Adipocyte (in vitro differentiated cells): ENCODE results near the gene ZNF500.

Experiments
- DNase-seq: peaks from one replicate; pipeline ENCODE4 v3.0.0-alpha.2; 2015; ENCODE audit warnings: low read depth
- H3K27me3 ChIP-seq: replicated peaks from 2 replicates; pipeline ENCODE4 v1.7.0; 2013; ENCODE audit warnings: mild to moderate bottlenecking, low read length, moderate library complexity; ENCODE audit not compliant: control insufficient read depth, insufficient read depth
- H3K36me3 ChIP-seq: 2 replicates; pipeline ENCODE4 v1.7.0; 2013; ENCODE audit warnings: low read length, mild to moderate bottlenecking, moderate library complexity; ENCODE audit not compliant: control insufficient read depth, insufficient read depth, severe bottlenecking
- H3K4me1 ChIP-seq: 2 replicates; pipeline ENCODE4 v1.7.0; 2013; ENCODE audit warnings: mild to moderate bottlenecking, low read length, moderate library complexity; ENCODE audit not compliant: control insufficient read depth, insufficient read depth
- H3K4me3 ChIP-seq: 2 replicates; pipeline ENCODE4 v1.7.0; 2013; ENCODE audit warnings: mild to moderate bottlenecking, low read length, moderate library complexity
- H3K9ac ChIP-seq: 2 replicates; pipeline ENCODE4 v1.7.0; 2013; ENCODE audit warnings: mild to moderate bottlenecking, low read length, moderate library complexity
- H3K9me3 ChIP-seq: 2 replicates; pipeline ENCODE4 v1.7.0; 2013; ENCODE audit warnings: mild to moderate bottlenecking, low read length, moderate library complexity; ENCODE audit not compliant: control insufficient read depth

Gene ZNF500

DNA sequence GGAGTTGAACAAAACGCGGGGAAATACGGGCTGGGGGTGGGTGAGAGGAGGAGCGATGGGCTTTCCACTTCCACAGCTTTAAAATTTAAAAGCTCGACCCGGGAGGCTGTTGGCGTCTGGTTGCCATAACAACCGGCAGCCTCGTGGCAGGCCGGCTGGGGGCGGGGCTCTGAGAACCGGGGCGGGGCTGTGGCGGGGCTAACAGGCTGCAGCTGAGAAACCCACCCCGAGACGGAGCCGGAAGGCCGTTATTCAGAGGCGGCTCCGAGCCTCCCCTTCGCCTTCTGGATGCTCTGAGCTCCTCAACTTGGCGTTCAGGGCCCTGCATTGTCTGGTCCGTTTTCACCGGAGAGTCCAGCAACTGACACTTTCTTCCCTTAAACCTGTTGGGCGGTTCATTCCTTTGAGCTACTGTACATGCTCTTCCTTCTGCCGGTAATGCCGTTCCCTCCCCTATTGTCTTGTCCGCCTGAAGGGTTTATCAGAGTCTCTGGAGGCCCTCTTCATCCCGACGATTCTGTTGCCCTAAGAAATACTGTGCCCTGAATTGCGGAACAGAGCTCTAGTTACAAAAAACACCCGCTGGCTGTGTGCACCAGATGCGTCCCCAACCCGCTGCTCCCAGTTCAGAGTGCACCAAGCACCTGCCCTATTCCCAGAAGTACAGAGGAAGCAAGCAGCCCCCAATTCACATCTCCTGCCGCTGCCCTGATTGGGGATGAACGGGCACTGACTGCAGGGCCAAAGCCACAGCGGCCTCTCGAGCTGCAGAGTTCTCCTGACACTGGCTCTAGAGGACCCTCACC lies 32.0 kb downstream of the ZNF500 start:
- H3K9me3 ChIP-seq: no peaks in the 10 kb centered on the region
- peaks cover 5% of the 10 kb centered on the region for H3K4me1 ChIP-seq
- peaks cover 5% of the 10 kb centered on the region for H3K36me3 ChIP-seq
- H3K27me3 ChIP-seq: peaks cover 4% of the 10 kb centered on the region
- H3K4me3 ChIP-seq: peak overlapping the region; percentile 99
- DNase-seq: peak; percentile 95
- peak overlapping the region; percentile 95 for H3K9ac ChIP-seq

- DNase-seq: peak; percentile 99
- Histone ChIP-seq H3K27me3 (peaks cover 4% of the 10 kb centered on the region), H3K4me3 (peak within 1 kb of the TSS; percentile 99), H3K9me3 (no peaks in the 10 kb centered on the region), H3K36me3 (peaks cover 11% of the 10 kb centered on the region), H3K9ac (peak within 1 kb of the TSS; percentile 95), H3K4me1 (peaks cover 5% of the 10 kb centered on the region)
These were observed 32.8 kb downstream of the ZNF500 start, which contains the start of the genes ANKS3 and DNAAF8 for GRCh38 chr16:4734063-4734729. Gene ANKS3, minus strand, starts transcription at chr16:4734271. Its CDS starts 4,122 bp downstream, at chr16:4730149. Gene DNAAF8, plus strand, starts transcription at chr16:4734537. Its CDS starts 1,978 bp downstream, at chr16:4736515.

DNA sequence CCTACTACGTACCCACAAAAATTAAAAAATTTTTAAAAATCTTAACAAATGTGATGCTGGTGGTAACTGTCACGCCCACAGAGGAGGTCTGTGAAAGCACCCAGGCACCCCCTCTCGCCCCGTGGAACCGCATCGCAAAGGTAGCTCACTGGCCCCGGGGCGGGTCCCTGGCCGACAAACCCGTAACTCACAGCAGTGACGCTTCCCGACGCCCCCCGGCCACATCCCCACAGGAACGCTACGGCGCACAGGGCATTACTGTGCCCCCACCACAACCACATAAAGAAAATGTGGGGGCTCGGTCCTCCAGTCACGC lies 33.3 kb downstream of the ZNF500 start:
- Histone ChIP-seq H3K4me1 (peaks cover 5% of the 10 kb centered on the region), H3K36me3 (peaks cover 15% of the 10 kb centered on the region), H3K9me3 (no peaks in the 10 kb centered on the region), H3K27me3 (peaks cover 4% of the 10 kb centered on the region), H3K9ac (peak overlapping the region; percentile 95), H3K4me3 (peak overlapping the region; percentile 99)
- DNase-seq: peak; percentile 36

DNA sequence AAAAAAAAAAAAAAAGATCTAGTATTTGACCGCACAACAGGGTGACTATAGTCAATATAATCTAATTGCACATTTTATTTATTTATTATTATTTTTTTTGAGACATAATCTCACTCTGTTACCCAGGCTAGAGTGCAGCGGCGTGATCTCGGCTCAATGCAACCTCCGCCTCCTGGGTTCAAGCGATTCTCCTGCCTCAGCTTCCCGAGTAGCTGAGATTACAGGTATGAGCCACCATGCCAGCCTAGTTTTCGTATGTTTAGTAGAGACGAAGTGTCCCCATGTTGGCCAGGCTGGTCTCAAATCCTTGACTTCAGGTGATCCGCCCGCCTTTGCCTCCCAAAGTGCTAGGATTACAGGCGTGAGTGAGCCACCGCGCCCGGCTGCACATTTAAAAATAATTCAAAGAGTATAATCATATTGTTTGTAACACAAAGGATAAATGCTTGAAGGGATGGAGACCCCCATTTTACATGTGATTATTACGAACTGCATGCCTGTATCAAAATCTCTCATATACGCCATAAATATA lies 33.7 kb downstream of the ZNF500 start:
- Histone ChIP-seq H3K36me3 (peaks cover 19% of the 10 kb centered on the region), H3K4me3 (peak overlapping the region; percentile 99), H3K27me3 (peaks cover 4% of the 10 kb centered on the region), H3K9ac (peak overlapping the region; percentile 95), H3K4me1 (peaks cover 5% of the 10 kb centered on the region), H3K9me3 (no peaks in the 10 kb centered on the region)
- DNase-seq: peak; percentile 14

DNA sequence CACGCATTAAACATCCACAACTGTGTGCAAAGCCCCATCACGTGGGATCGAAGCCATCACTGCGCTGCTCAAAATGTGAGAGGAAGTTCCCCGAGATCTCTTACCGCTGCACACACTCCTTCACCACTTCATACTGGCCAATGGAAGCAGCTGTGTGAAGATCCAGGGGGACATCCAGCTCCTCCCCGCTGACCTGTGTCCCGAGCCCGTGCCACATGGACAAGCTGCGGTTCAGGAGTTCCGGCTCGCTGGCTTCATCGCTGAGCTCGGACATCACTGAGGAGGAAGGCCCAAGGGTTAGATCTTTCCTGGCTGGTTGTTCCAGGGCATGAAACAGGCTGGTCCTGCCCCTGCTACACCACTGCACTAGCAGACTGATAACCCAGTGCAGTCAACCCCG lies 37.1 kb downstream of the ZNF500 start:
- peaks cover 30% of the 10 kb centered on the region for H3K36me3 ChIP-seq
- DNase-seq: no peak
- no peak overlapping the region for H3K4me3 ChIP-seq
- no peaks in the 10 kb centered on the region for H3K9me3 ChIP-seq
- no peaks in the 10 kb centered on the region for H3K4me1 ChIP-seq
- no peak overlapping the region for H3K9ac ChIP-seq
- no peaks in the 10 kb centered on the region for H3K27me3 ChIP-seq

DNA sequence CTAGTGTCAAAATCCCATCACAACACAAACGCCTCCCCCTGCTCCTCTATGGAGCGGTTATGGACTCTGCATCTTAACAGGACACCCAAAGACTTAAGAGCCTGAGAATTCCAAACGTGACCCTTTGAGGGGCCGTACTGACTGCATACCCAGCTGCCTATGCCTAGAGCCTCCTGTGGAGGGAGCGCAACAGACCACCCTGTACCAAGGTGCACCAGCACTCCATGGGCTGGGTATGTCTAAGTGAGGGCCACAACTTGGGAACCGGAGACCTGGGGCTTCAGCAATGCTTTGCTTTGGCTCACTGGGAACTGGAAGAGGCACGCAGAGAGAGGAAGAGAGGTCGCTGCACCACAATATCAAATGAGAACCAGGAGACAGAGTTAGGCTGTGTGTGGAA lies 38.3 kb downstream of the ZNF500 start:
- Histone ChIP-seq H3K4me3 (no peak overlapping the region), H3K9me3 (no peaks in the 10 kb centered on the region), H3K9ac (no peak overlapping the region), H3K4me1 (no peaks in the 10 kb centered on the region), H3K27me3 (no peaks in the 10 kb centered on the region), H3K36me3 (peaks cover 35% of the 10 kb centered on the region)
- DNase-seq: no peak

DNA sequence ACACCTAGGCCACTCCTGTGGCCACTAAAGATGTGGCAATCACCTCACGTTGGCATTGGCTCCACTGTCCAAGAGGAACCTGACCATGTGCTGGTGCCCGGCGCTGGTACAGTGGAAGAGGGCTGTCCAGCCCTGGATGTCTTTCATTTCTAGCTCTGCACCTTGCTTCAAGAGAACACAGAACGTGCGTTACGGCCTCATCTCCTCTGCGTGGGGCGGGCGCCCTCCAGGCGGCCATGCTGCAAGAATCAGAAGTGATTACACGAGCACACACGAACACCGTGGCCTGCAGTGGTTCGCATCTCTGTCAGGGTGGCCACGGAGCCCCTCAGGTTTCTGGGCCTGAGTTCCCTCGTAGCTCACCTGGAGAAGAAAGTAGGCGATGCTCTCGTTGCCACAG lies 40.3 kb downstream of the ZNF500 start:
- H3K9ac ChIP-seq: no peak overlapping the region
- H3K4me1 ChIP-seq: no peaks in the 10 kb centered on the region
- peaks cover 45% of the 10 kb centered on the region for H3K36me3 ChIP-seq
- H3K4me3 ChIP-seq: no peak overlapping the region
- H3K9me3 ChIP-seq: no peaks in the 10 kb centered on the region
- no peaks in the 10 kb centered on the region for H3K27me3 ChIP-seq
- no peak for DNase-seq

DNA sequence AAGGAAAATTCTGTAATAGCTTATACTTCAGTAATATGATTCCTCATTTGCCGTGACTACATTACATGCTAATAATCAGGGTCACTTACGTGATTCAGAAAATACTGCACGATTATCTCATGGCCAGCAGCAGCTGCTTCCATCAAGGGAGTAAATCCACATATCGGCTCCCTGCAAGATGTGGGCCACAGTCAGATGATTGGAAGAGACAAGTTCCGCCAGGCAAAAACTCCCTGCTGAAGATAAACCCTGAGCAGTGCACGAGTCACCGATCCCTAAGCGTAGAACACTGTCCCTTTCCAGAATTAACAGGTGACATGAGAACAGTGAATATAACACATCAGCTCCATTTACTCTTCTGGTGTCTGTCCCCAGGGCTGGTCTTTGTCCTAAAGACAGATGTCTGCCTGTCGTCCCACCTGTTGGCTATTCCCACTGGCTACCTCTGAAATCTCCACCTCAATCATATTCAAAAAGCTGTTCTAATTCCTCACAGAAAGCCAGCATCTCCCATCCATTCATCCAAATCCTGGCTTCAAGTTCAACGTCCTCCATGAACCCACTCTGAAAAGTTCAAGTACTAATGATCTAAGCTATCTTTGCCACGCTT lies 42.2 kb downstream of the ZNF500 start:
- peaks cover 38% of the 10 kb centered on the region for H3K36me3 ChIP-seq
- DNase-seq: no peak

DNA sequence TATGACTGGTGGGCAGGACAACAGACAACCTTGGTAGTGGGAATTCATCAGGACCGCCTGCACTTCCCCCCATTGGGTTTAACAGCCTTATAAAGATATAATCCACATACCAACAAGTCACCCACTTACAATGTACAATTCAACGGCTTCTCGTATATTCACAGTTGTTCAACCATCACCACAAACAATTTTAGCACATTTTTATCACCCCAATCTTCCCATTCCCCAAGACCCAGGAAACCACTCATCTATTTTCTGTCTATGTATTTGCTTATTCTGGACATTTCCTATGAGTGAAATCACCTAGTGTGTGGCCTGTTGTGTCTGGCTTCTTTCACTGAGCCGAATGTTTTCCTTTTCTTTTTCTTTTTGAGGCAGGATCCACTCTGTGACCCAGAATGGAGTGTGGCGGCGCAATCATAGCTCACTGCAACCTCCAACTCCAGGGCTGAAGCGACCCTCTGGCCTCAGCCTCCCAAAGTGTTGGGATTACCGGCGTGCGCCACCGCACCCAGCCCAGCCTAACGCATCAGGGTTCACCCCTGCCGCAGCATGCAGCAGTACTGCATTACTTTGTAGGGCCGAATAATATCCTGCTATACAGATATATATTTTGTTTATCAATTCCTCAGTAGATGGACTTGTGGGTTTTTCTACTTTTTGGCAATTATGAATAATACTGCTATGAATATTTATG lies 43.7 kb downstream of the ZNF500 start:
- Histone ChIP-seq H3K27me3 (no peaks in the 10 kb centered on the region), H3K4me1 (no peaks in the 10 kb centered on the region), H3K4me3 (no peak overlapping the region), H3K9me3 (no peaks in the 10 kb centered on the region), H3K9ac (no peak overlapping the region), H3K36me3 (peaks cover 32% of the 10 kb centered on the region)
- no peak for DNase-seq

More for the DNA sequence above, 42.2 kb downstream of the ZNF500 start:
- no peak overlapping the region for H3K4me3 ChIP-seq
- H3K27me3 ChIP-seq: no peaks in the 10 kb centered on the region
- H3K4me1 ChIP-seq: no peaks in the 10 kb centered on the region
- H3K9ac ChIP-seq: no peak overlapping the region
- no peaks in the 10 kb centered on the region for H3K9me3 ChIP-seq

DNA sequence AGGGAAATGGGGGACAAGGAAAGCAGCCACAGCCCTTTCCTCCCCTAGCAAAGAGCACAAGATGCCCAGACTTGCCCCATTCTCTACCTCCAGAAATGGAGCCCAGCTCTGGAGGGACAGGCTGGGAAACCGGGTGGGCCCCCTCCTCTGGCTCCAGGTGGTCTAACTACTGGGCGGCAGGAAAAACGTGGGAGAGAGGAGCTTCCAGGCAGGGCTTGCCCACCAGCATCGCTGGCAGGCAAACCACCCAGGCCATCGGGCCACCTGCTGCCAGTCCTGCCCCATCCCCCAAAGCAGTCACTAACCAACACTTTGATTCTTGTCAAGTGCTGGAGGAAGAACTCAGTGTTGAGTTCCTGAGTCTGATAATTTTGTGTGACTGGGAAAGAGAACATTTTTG lies 48.5 kb downstream of the ZNF500 start:
- Histone ChIP-seq H3K36me3 (peaks cover 33% of the 10 kb centered on the region), H3K9me3 (no peaks in the 10 kb centered on the region), H3K9ac (no peak overlapping the region), H3K4me3 (no peak overlapping the region), H3K4me1 (no peaks in the 10 kb centered on the region), H3K27me3 (no peaks in the 10 kb centered on the region)
- DNase-seq: no peak

- Histone ChIP-seq H3K36me3 (peaks cover 39% of the 10 kb centered on the region), H3K27me3 (no peaks in the 10 kb centered on the region), H3K4me3 (no peak overlapping the region), H3K9me3 (no peaks in the 10 kb centered on the region), H3K9ac (no peak overlapping the region), H3K4me1 (no peaks in the 10 kb centered on the region)
- DNase-seq: no peak
These were observed 52.0 kb downstream of the ZNF500 start for GRCh38 chr16:4714996-4715395.
